Parathyroid adenoma (tissue), 2 donors: ENCODE results near the gene CPT1B.
"Not testable (repeated sequence)": the region's sequence is repeated elsewhere in the genome, so short reads cannot be mapped to it uniquely, and the experiment has no call there.

ENCODE experiments used
- H2AFZ ChIP-seq: fragments of 300-600 bp; sonication (generic); one replicate; pipeline ENCODE4 v1.7.0; 2017; ENCODE audit warnings: antibody characterized with exemption, mild to moderate bottlenecking
- H3K27ac ChIP-seq: fragments of 300-600 bp; sonication (generic); one replicate; pipeline ENCODE4 v1.7.0; 2017
- H3K27me3 ChIP-seq: fragments of 300-600 bp; sonication (generic); one replicate; pipeline ENCODE4 v1.7.0; 2017; ENCODE audit warnings: low read length; ENCODE audit not compliant: control insufficient read depth, insufficient read depth
- H3K36me3 ChIP-seq: fragments of 300-600 bp; sonication (generic); one replicate; pipeline ENCODE4 v1.7.0; 2017; ENCODE audit warnings: low read length; ENCODE audit not compliant: control insufficient read depth, insufficient read depth
- H3K4me1 ChIP-seq: fragments of 300-600 bp; sonication (generic); one replicate; pipeline ENCODE4 v1.7.0; 2017; ENCODE audit warnings: control low read depth
- H3K4me2 ChIP-seq: fragments of 300-600 bp; sonication (generic); one replicate; pipeline ENCODE4 v1.7.0; 2017; ENCODE audit warnings: low read length
- H3K4me3 ChIP-seq: fragments of 300-600 bp; sonication (generic); one replicate; pipeline ENCODE4 v1.7.0; 2017; ENCODE audit warnings: low read depth, low read length
- H3K79me2 ChIP-seq: fragments of 300-600 bp; sonication (generic); one replicate; pipeline ENCODE4 v1.7.0; 2017; ENCODE audit warnings: control low read depth
- H3K9ac ChIP-seq: fragments of 300-600 bp; sonication (generic); one replicate; pipeline ENCODE4 v1.7.0; 2017; ENCODE audit warnings: mild to moderate bottlenecking
- H3K9me3 ChIP-seq: fragments of 300-600 bp; sonication (generic); one replicate; pipeline ENCODE4 v1.7.0; 2017; ENCODE audit warnings: low read length; ENCODE audit not compliant: control insufficient read depth
- CTCF ChIP-seq: fragments of 300-600 bp; sonication (generic); IDR thresholded peaks from one replicate; pipeline ENCODE4 v1.7.0; 2017; ENCODE audit warnings: antibody characterized with exemption, mild to moderate bottlenecking
- donor health status: primary hyperparathyroidism.

The CPT1B gene

GRCh38 chr22:50608996-50609395 lies 30.8 kb upstream of the CPT1B start:
- H3K4me3 ChIP-seq: no peak overlapping the region
- no peak overlapping the region for H2AFZ ChIP-seq
- no peaks in the 10 kb centered on the region for H3K79me2 ChIP-seq
- peaks cover 3% of the 10 kb centered on the region for H3K4me1 ChIP-seq
- H3K36me3 ChIP-seq: no peaks in the 10 kb centered on the region
- no peak for TF ChIP-seq CTCF
- no peak overlapping the region for H3K9ac ChIP-seq
- no peak overlapping the region for H3K27ac ChIP-seq
- H3K27me3 ChIP-seq: no peaks in the 10 kb centered on the region
- H3K9me3 ChIP-seq: no peaks in the 10 kb centered on the region
- no peak overlapping the region for H3K4me2 ChIP-seq

GRCh38 chr22:50608058-50608840 lies 30.0 kb upstream of the CPT1B start:
- H2AFZ ChIP-seq, H3K79me2 ChIP-seq, H3K9me3 ChIP-seq, H3K4me1 ChIP-seq, H3K27ac ChIP-seq, H3K27me3 ChIP-seq, H3K4me2 ChIP-seq, H3K9ac ChIP-seq, H3K36me3 ChIP-seq, H3K4me3 ChIP-seq: not testable (repeated sequence)

- no peak overlapping the region for H2AFZ ChIP-seq
- no peak overlapping the region for H3K4me2 ChIP-seq
- TF ChIP-seq CTCF: no peak
- no peaks in the 10 kb centered on the region for H3K27me3 ChIP-seq
- no peaks in the 10 kb centered on the region for H3K9me3 ChIP-seq
- no peak overlapping the region for H3K9ac ChIP-seq
- no peaks in the 10 kb centered on the region for H3K79me2 ChIP-seq
- H3K4me1 ChIP-seq: no peaks in the 10 kb centered on the region
- H3K36me3 ChIP-seq: no peaks in the 10 kb centered on the region
- no peak overlapping the region for H3K27ac ChIP-seq
- H3K4me3 ChIP-seq: no peak overlapping the region
Observed at GRCh38 chr22:50607659-50608020, 29.4 kb upstream of the CPT1B start.

GRCh38 chr22:50606946-50607658 lies 28.9 kb upstream of the CPT1B start:
- H3K4me2 ChIP-seq: no peak overlapping the region
- no peak overlapping the region for H3K27ac ChIP-seq
- no peaks in the 10 kb centered on the region for H3K9me3 ChIP-seq
- H3K4me1 ChIP-seq: no peaks in the 10 kb centered on the region
- H3K79me2 ChIP-seq: no peaks in the 10 kb centered on the region
- no peak for TF ChIP-seq CTCF
- no peaks in the 10 kb centered on the region for H3K36me3 ChIP-seq
- no peak overlapping the region for H2AFZ ChIP-seq
- H3K4me3 ChIP-seq: no peak overlapping the region
- no peaks in the 10 kb centered on the region for H3K27me3 ChIP-seq
- no peak overlapping the region for H3K9ac ChIP-seq

- no peaks in the 10 kb centered on the region for H3K27me3 ChIP-seq
Observed at GRCh38 chr22:50606165-50606945, 28.1 kb upstream of the CPT1B start.

More at GRCh38 chr22:50606165-50606945, 28.1 kb upstream of the CPT1B start:
- Histone ChIP-seq H3K9ac (no peak overlapping the region), H3K36me3 (no peaks in the 10 kb centered on the region), H3K4me2 (no peak overlapping the region), H2AFZ (no peak overlapping the region), H3K79me2 (no peaks in the 10 kb centered on the region), H3K9me3 (no peaks in the 10 kb centered on the region), H3K27ac (no peak overlapping the region), H3K4me3 (no peak overlapping the region), H3K4me1 (no peaks in the 10 kb centered on the region)
- no peak for TF ChIP-seq CTCF
